ENCODE data around the gene NEK11. TPM values are rescaled to one million over a fixed set of nuclear protein-coding genes. Genes with fewer than 3 reads are reported as not detected.

Gene NEK11
- polyA plus RNA-seq, 1 donor from 2014 or later, result 6.1 TPM

- Histone ChIP-seq H2AFZ (ENCODE audit: low read depth, low read length) (no peak overlapping the region), H3K9me2 (ENCODE audit: insufficient read depth, low read length) (no peaks in the 10 kb centered on the region), H3K27ac (ENCODE audit: low read length) (no peak overlapping the region), H3K9ac (ENCODE audit: low read length) (no peak overlapping the region), H3K36me3 (ENCODE audit: insufficient read depth, low read length) (no peaks in the 10 kb centered on the region), H3F3A (ENCODE audit: insufficient read depth, low read length, poor library complexity, severe bottlenecking) (no peaks in the 10 kb centered on the region), H3K27me3 (ENCODE audit: insufficient read depth, low read depth, low read length) (no peaks in the 10 kb centered on the region), H3K4me3 (ENCODE audit: low read length) (no peak overlapping the region), H3K4me2 (ENCODE audit: low read length) (no peak overlapping the region), H3K79me2 (replicated peaks; ENCODE audit: insufficient read depth, low read length) (no peaks in the 10 kb centered on the region), H4K20me1 (ENCODE audit: insufficient read depth) (no peaks in the 10 kb centered on the region), H3K9me3 (ENCODE audit: low read length) (no peaks in the 10 kb centered on the region)
- TF ChIP-seq MXI1 (conservative IDR thresholded peaks at IDR 0.05; ENCODE audit: poor library complexity, severe bottlenecking), result no peak
- TF ChIP-seq EZH2 (IDR thresholded peaks at IDR 0.05; ENCODE audit: borderline replicate concordance, insufficient read depth, low read length, poor library complexity, severe bottlenecking), result no peak
Measured at GRCh38 chr3:131233900-131234668, 207.4 kb downstream of the NEK11 start.

- no peak overlapping the region for H3K4me2 ChIP-seq (ENCODE audit: low read length)
- no peaks in the 10 kb centered on the region for H3K36me3 ChIP-seq (ENCODE audit: insufficient read depth, low read length)
Measured at GRCh38 chr3:131236421-131236820, 209.7 kb downstream of the NEK11 start.

DNA sequence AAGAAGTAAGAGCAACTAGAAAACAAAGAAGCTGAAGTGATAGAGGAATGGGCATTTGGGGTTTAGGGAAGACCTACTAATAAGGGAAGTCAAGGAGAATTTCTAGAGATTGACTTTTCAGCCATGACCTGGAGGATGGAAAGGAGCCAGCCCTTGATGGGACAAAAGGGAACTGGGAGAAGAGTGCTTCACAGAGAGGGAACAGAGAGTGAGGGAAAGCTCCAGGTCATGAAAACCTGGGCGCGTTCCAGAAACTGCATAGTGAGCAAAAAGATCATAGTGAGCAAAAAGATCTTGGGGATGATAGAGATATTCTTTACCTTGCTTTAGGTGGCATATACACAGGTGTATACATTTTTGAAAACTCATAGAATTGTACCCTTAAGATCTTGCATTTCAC lies 211.8 kb downstream of the NEK11 start:
- H3K4me2 ChIP-seq (ENCODE audit: low read length), result no peak overlapping the region
- no peaks in the 10 kb centered on the region for H3K27me3 ChIP-seq (ENCODE audit: insufficient read depth, low read depth, low read length)
- no peaks in the 10 kb centered on the region for H3F3A ChIP-seq (ENCODE audit: insufficient read depth, low read length, poor library complexity, severe bottlenecking)
- no peaks in the 10 kb centered on the region for H3K79me2 ChIP-seq (replicated peaks; ENCODE audit: insufficient read depth, low read length)
- H3K9ac ChIP-seq (ENCODE audit: low read length), result no peak overlapping the region
- H3K9me3 ChIP-seq (ENCODE audit: low read length), result no peaks in the 10 kb centered on the region
- H3K27ac ChIP-seq (ENCODE audit: low read length), result no peak overlapping the region
- no peaks in the 10 kb centered on the region for H4K20me1 ChIP-seq (ENCODE audit: insufficient read depth)
- TF ChIP-seq, protein P1, sequence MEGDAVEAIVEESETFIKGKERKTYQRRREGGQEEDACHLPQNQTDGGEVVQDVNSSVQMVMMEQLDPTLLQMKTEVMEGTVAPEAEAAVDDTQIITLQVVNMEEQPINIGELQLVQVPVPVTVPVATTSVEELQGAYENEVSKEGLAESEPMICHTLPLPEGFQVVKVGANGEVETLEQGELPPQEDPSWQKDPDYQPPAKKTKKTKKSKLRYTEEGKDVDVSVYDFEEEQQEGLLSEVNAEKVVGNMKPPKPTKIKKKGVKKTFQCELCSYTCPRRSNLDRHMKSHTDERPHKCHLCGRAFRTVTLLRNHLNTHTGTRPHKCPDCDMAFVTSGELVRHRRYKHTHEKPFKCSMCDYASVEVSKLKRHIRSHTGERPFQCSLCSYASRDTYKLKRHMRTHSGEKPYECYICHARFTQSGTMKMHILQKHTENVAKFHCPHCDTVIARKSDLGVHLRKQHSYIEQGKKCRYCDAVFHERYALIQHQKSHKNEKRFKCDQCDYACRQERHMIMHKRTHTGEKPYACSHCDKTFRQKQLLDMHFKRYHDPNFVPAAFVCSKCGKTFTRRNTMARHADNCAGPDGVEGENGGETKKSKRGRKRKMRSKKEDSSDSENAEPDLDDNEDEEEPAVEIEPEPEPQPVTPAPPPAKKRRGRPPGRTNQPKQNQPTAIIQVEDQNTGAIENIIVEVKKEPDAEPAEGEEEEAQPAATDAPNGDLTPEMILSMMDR (IDR thresholded peaks at IDR 0.05; ENCODE audit: poor library complexity, severe bottlenecking), result no peak
- TF ChIP-seq SMC3 (conservative IDR thresholded peaks at IDR 0.05; ENCODE audit: poor library complexity) (no peak), TAF1 (IDR thresholded peaks at IDR 0.05; ENCODE audit: low read depth) (no peak), EZH2 (IDR thresholded peaks at IDR 0.05; ENCODE audit: borderline replicate concordance, insufficient read depth, low read length, poor library complexity, severe bottlenecking) (no peak), POLR2AphosphoS5 (IDR thresholded peaks at IDR 0.05) (no peak), MXI1 (conservative IDR thresholded peaks at IDR 0.05; ENCODE audit: poor library complexity, severe bottlenecking) (no peak), EP300 (conservative IDR thresholded peaks at IDR 0.05; ENCODE audit: poor library complexity, severe bottlenecking) (no peak), REST (IDR thresholded peaks at IDR 0.05; ENCODE audit: borderline replicate concordance) (no peak)
- H3K4me3 ChIP-seq (ENCODE audit: low read length), result no peak overlapping the region
- no peaks in the 10 kb centered on the region for H3K36me3 ChIP-seq (ENCODE audit: insufficient read depth, low read length)
- H3K9me2 ChIP-seq (ENCODE audit: insufficient read depth, low read length), result no peaks in the 10 kb centered on the region
- no peak overlapping the region for H2AFZ ChIP-seq (ENCODE audit: low read depth, low read length)

More at GRCh38 chr3:131236421-131236820, 209.7 kb downstream of the NEK11 start:
- Histone ChIP-seq H3F3A (ENCODE audit: insufficient read depth, low read length, poor library complexity, severe bottlenecking) (no peaks in the 10 kb centered on the region), H4K20me1 (ENCODE audit: insufficient read depth) (no peaks in the 10 kb centered on the region), H2AFZ (ENCODE audit: low read depth, low read length) (no peak overlapping the region), H3K9ac (ENCODE audit: low read length) (no peak overlapping the region), H3K27me3 (ENCODE audit: insufficient read depth, low read depth, low read length) (no peaks in the 10 kb centered on the region), H3K79me2 (replicated peaks; ENCODE audit: insufficient read depth, low read length) (no peaks in the 10 kb centered on the region), H3K9me2 (ENCODE audit: insufficient read depth, low read length) (no peaks in the 10 kb centered on the region), H3K27ac (ENCODE audit: low read length) (no peak overlapping the region), H3K9me3 (ENCODE audit: low read length) (no peaks in the 10 kb centered on the region), H3K4me3 (ENCODE audit: low read length) (no peak overlapping the region)
- no peak for TF ChIP-seq EZH2 (IDR thresholded peaks at IDR 0.05; ENCODE audit: borderline replicate concordance, insufficient read depth, low read length, poor library complexity, severe bottlenecking)
- TF ChIP-seq MXI1 (conservative IDR thresholded peaks at IDR 0.05; ENCODE audit: poor library complexity, severe bottlenecking), result no peak
